Measurements from ENCODE around the gene SUMO1. TPM values are rescaled to one million over a fixed set of nuclear protein-coding genes. Genes with fewer than 3 reads are reported as not detected.

The SUMO1 gene
- total RNA-seq, 1 experiment from 2014 or later = 115 TPM

DNA sequence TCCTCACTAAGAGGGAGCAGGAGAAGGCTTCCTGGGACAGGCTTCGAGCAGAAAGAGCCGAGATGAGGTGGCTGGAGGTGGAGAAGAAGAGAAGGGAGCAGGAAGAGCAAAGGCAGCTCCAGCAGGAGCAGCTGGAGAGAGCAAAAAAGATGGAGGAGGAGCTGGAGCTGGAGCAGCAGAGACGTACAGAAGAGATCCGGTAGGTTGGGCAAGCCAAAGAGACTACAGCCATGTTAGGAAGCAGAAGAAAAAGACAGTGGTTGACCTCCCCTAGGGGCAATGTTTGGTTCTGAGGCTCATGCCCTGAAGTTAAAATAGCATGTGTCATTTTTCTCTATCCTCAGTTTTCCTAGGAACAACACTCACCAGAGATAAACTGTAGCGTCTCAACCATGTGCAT is 45.1 kb downstream of the SUMO1 start:
- no peaks in the 10 kb centered on the region for H3K27me3 ChIP-seq (ENCODE audit: low read length)
- H3K9me3 ChIP-seq (ENCODE audit: low read length) = no peaks in the 10 kb centered on the region
- TF ChIP-seq, protein P1, sequence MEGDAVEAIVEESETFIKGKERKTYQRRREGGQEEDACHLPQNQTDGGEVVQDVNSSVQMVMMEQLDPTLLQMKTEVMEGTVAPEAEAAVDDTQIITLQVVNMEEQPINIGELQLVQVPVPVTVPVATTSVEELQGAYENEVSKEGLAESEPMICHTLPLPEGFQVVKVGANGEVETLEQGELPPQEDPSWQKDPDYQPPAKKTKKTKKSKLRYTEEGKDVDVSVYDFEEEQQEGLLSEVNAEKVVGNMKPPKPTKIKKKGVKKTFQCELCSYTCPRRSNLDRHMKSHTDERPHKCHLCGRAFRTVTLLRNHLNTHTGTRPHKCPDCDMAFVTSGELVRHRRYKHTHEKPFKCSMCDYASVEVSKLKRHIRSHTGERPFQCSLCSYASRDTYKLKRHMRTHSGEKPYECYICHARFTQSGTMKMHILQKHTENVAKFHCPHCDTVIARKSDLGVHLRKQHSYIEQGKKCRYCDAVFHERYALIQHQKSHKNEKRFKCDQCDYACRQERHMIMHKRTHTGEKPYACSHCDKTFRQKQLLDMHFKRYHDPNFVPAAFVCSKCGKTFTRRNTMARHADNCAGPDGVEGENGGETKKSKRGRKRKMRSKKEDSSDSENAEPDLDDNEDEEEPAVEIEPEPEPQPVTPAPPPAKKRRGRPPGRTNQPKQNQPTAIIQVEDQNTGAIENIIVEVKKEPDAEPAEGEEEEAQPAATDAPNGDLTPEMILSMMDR (conservative IDR thresholded peaks at IDR 0.05; ENCODE audit: low read depth, low read length) = no peak
- no peak for TF ChIP-seq EZH2 (IDR thresholded peaks at IDR 0.05; ENCODE audit: low read length, unreplicated experiment)
- TF ChIP-seq EZH2phosphoT487 (IDR thresholded peaks at IDR 0.05; ENCODE audit: borderline replicate concordance, low read length) = no peak
- intact Hi-C loops (cut with micrococcal nuclease) = no loop called here
- H4K20me1 ChIP-seq (ENCODE audit: low read length) = no peaks in the 10 kb centered on the region
- no peak overlapping the region for H3K9ac ChIP-seq (ENCODE audit: low read length)
- H3K4me1 ChIP-seq (ENCODE audit: insufficient read depth, low read length) = no peaks in the 10 kb centered on the region
- no peaks in the 10 kb centered on the region for H3K9me2 ChIP-seq (replicated peaks; ENCODE audit: low read length)
- ChIA-PET POLR2A (ENCODE audit: unreplicated experiment) (interaction anchor here (0.6 kb wide), 1 partner anchor 189 kb away, joined by 4 read pairs; no protein-coding TSS in a partner anchor), CTCF (no interaction called here)
- H3K27ac ChIP-seq (ENCODE audit: low read length) = no peak overlapping the region
- H3K79me2 ChIP-seq (ENCODE audit: low read length) = no peaks in the 10 kb centered on the region
- no peak for DNase-seq
- H3K36me3 ChIP-seq (ENCODE audit: low read depth, low read length) = no peaks in the 10 kb centered on the region
- BruUV-seq (replicated peaks) = no TSS peak
- no peak overlapping the region for H3K4me3 ChIP-seq (ENCODE audit: low read length)
- H3K4me2 ChIP-seq (ENCODE audit: low read length) = no peak overlapping the region
- no peaks in the 10 kb centered on the region for H3F3A ChIP-seq (ENCODE audit: low read length, unreplicated experiment)
- no peak overlapping the region for H2AFZ ChIP-seq (ENCODE audit: low read length)
- no peak for ATAC-seq

DNA sequence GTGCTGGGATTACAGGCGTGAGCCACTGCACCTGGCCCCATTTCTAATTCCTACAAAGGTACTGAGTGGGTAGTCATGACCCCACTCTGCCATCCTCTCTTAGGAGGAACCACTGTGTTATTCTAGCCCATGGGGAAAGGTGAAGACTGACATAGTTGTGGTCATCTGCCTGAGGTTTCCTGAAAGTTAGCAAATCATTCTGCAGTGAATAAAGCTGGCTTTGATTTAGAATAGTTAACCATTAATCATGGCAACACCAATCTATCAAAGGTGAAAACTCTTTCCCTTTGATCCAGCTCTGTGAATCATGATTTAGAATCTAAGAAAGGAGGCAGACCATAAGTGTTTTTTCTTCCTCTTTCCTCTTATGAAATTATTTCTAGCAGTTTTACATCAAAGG is 50.8 kb downstream of the SUMO1 start:
- intact Hi-C loops (cut with micrococcal nuclease) = no loop called here

DNA sequence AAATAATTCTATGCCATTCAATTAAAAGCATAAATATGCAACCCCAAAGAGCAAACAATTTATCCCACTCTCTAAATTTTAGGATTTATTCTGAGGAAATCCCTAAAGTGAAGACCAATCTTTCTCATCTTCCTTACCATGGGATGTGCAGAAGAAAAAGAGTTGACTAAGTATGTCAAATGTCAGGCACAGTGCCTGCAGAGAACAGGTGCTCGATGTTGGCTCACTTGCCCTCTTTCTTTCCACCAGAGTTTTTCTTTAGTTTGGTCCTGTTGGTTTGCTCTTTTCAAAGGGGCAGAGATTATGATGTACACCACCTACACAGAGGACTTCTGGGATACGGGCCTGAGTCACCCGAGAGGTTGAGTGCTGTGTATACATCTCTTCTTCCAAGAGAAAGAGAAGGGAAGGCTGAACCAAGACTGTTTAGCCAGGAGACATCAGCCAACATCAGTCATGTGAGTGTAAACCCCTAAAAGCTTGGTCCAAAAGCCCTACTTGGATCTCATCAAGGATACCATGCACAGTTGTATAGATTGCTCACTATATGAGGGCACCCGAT is 51.7 kb downstream of the SUMO1 start:
- Histone ChIP-seq H3K9me3 (ENCODE audit: low read length) (no peaks in the 10 kb centered on the region), H2AFZ (ENCODE audit: low read length) (no peak overlapping the region), H3K9ac (ENCODE audit: low read length) (no peak overlapping the region), H3K36me3 (ENCODE audit: low read depth, low read length) (no peaks in the 10 kb centered on the region), H3K9me2 (replicated peaks; ENCODE audit: low read length) (no peaks in the 10 kb centered on the region), H3K79me2 (ENCODE audit: low read length) (no peaks in the 10 kb centered on the region), H3K4me1 (ENCODE audit: insufficient read depth, low read length) (peaks cover 15% of the 10 kb centered on the region), H3K27me3 (ENCODE audit: low read length) (no peaks in the 10 kb centered on the region), H3K4me2 (ENCODE audit: low read length) (no peak overlapping the region), H4K20me1 (ENCODE audit: low read length) (no peaks in the 10 kb centered on the region), H3K4me3 (ENCODE audit: low read length) (no peak overlapping the region), H3K27ac (ENCODE audit: low read length) (no peak overlapping the region), H3F3A (ENCODE audit: low read length, unreplicated experiment) (no peaks in the 10 kb centered on the region)
- intact Hi-C loops (cut with micrococcal nuclease) = no loop called here
- TF ChIP-seq EZH2phosphoT487 (IDR thresholded peaks at IDR 0.05; ENCODE audit: borderline replicate concordance, low read length) (no peak), EZH2 (IDR thresholded peaks at IDR 0.05; ENCODE audit: low read length, unreplicated experiment) (no peak)
- TF ChIP-seq, protein P1 (conservative IDR thresholded peaks at IDR 0.05; ENCODE audit: low read depth, low read length) = no peak
- no peak for DNase-seq
- CTCF ChIA-PET = no interaction called here
- POLR2A ChIA-PET (ENCODE audit: unreplicated experiment) = no interaction called here
- BruUV-seq (replicated peaks) = no TSS peak
- ATAC-seq = no peak

More for the DNA sequence above, 50.8 kb downstream of the SUMO1 start:
- Histone ChIP-seq H3K9me2 (replicated peaks; ENCODE audit: low read length) (no peaks in the 10 kb centered on the region), H3K9me3 (ENCODE audit: low read length) (no peaks in the 10 kb centered on the region), H3K27ac (ENCODE audit: low read length) (no peak overlapping the region), H3K4me1 (ENCODE audit: insufficient read depth, low read length) (peaks cover 15% of the 10 kb centered on the region), H3K79me2 (ENCODE audit: low read length) (no peaks in the 10 kb centered on the region), H3K9ac (ENCODE audit: low read length) (no peak overlapping the region), H3K4me2 (ENCODE audit: low read length) (no peak overlapping the region), H3K36me3 (ENCODE audit: low read depth, low read length) (no peaks in the 10 kb centered on the region), H3K4me3 (ENCODE audit: low read length) (no peak overlapping the region), H2AFZ (ENCODE audit: low read length) (no peak overlapping the region), H3K27me3 (ENCODE audit: low read length) (no peaks in the 10 kb centered on the region), H3F3A (ENCODE audit: low read length, unreplicated experiment) (no peaks in the 10 kb centered on the region), H4K20me1 (ENCODE audit: low read length) (no peaks in the 10 kb centered on the region)
- CTCF ChIA-PET = no interaction called here
- TF ChIP-seq, protein P1 (conservative IDR thresholded peaks at IDR 0.05; ENCODE audit: low read depth, low read length) = no peak
- no peak for TF ChIP-seq EZH2 (IDR thresholded peaks at IDR 0.05; ENCODE audit: low read length, unreplicated experiment)
- no peak for TF ChIP-seq EZH2phosphoT487 (IDR thresholded peaks at IDR 0.05; ENCODE audit: borderline replicate concordance, low read length)
- no TSS peak for BruUV-seq (replicated peaks)
- POLR2A ChIA-PET (ENCODE audit: unreplicated experiment) = no interaction called here
- no peak for ATAC-seq
- DNase-seq = no peak

All from PC-3 (cell line).